GM23338 (cell line): ENCODE measurements around the gene IER5. TPM values are rescaled to one million over a fixed set of nuclear protein-coding genes. Genes with fewer than 3 reads are reported as not detected.

ENCODE experiments used
- ATAC-seq: fragments of 200-7000 bp; cut with Tn5 transposase; 3 replicates; pipeline ENCODE4 v1.9.1; 2020
- DNase-seq: peaks from one replicate; pipeline ENCODE4 v3.0.0-alpha.2; 2015; ENCODE audit warnings: low spot score
- H2AFZ ChIP-seq: fragments of 200-600 bp; sonication (generic); 2 replicates; pipeline ENCODE4 v1.8.0; 2016; ENCODE audit warnings: antibody characterized with exemption, mild to moderate bottlenecking, moderate library complexity
- H3F3A ChIP-seq: fragments of 200-600 bp; sonication (generic); replicated peaks from 2 replicates; pipeline ENCODE4 v1.8.0; 2017; ENCODE audit warnings: antibody characterized with exemption, mixed run types, low read depth
- H3K27ac ChIP-seq: fragments of 200-600 bp; sonication (generic); 2 replicates; pipeline ENCODE4 v1.6.1; 2016; ENCODE audit warnings: low read depth
- H3K27me3 ChIP-seq: fragments of 200-600 bp; sonication (generic); 2 replicates; pipeline ENCODE4 v1.8.0; 2016; ENCODE audit warnings: mild to moderate bottlenecking, mixed run types, moderate library complexity; ENCODE audit not compliant: insufficient read depth
- H3K36me3 ChIP-seq: fragments of 200-600 bp; sonication (generic); 2 replicates; pipeline ENCODE4 v1.8.0; 2016; ENCODE audit warnings: mild to moderate bottlenecking; ENCODE audit not compliant: insufficient read depth
- H3K4me1 ChIP-seq: fragments of 200-600 bp; sonication (generic); 2 replicates; pipeline ENCODE4 v1.8.0; 2016; ENCODE audit warnings: mild to moderate bottlenecking, moderate library complexity; ENCODE audit not compliant: insufficient read depth
- H3K4me2 ChIP-seq: fragments of 200-600 bp; sonication (generic); 2 replicates; pipeline ENCODE4 v1.7.1; 2017; ENCODE audit warnings: mixed run types
- H3K4me3 ChIP-seq: fragments of 200-600 bp; sonication (generic); 2 replicates; pipeline ENCODE4 v1.6.1; 2016; ENCODE audit warnings: mixed run types
- H3K79me2 ChIP-seq: fragments of 200-600 bp; sonication (generic); replicated peaks from 2 replicates; pipeline ENCODE4 v1.8.0; 2017; ENCODE audit warnings: mild to moderate bottlenecking; ENCODE audit not compliant: insufficient read depth
- H3K9me2 ChIP-seq: fragments of 200-600 bp; sonication (generic); 2 replicates; pipeline ENCODE4 v1.8.0; 2017; ENCODE audit not compliant: insufficient read depth
- H4K20me1 ChIP-seq: fragments of 200-600 bp; sonication (generic); replicated peaks from 2 replicates; pipeline ENCODE4 v1.8.0; 2017; ENCODE audit warnings: mild to moderate bottlenecking; ENCODE audit not compliant: insufficient read depth
- H3K27ac Mint-ChIP-seq: 2 replicates; pipeline ENCODE4 v1.8.0; 2020; ENCODE audit warnings: inconsistent platforms, mild to moderate bottlenecking, moderate library complexity, mixed read lengths
- H3K27me3 Mint-ChIP-seq: 3 replicates; pipeline ENCODE4 v1.8.0; 2022; ENCODE audit warnings: low read depth, mild to moderate bottlenecking, moderate library complexity, mixed read lengths, inconsistent platforms; ENCODE audit not compliant: insufficient read depth, poor library complexity
- H3K36me3 Mint-ChIP-seq: 3 replicates; pipeline ENCODE4 v1.8.0; 2021; ENCODE audit warnings: low read depth, mild to moderate bottlenecking, inconsistent platforms, moderate library complexity, mixed read lengths
- H3K4me1 Mint-ChIP-seq: 3 replicates; pipeline ENCODE4 v1.8.0; 2020; ENCODE audit warnings: mild to moderate bottlenecking, inconsistent platforms, mixed read lengths
- H3K4me3 Mint-ChIP-seq: 3 replicates; pipeline ENCODE4 v1.8.0; 2021; ENCODE audit warnings: moderate library complexity, mild to moderate bottlenecking, inconsistent platforms, mixed read lengths
- H3K9me3 Mint-ChIP-seq: 3 replicates; pipeline ENCODE4 v1.8.0; 2020; ENCODE audit warnings: moderate library complexity, mild to moderate bottlenecking, inconsistent platforms, mixed read lengths
- CREB1 ChIP-seq: fragments of 250-450 bp; sonication (Bioruptor Pico); IDR thresholded peaks from 2 replicates; pipeline ENCODE4 v1.5.0; 2020; ENCODE audit warnings: low read depth, mild to moderate bottlenecking, moderate library complexity
- EZH2 ChIP-seq: fragments of 200-600 bp; sonication (generic); IDR thresholded peaks from one replicate; pipeline ENCODE4 v1.8.0; 2017; ENCODE audit warnings: antibody characterized with exemption, mild to moderate bottlenecking, low read depth; ENCODE audit not compliant: unreplicated experiment
- EZH2phosphoT487 ChIP-seq: fragments of 200-600 bp; sonication (generic); IDR thresholded peaks from one replicate; pipeline ENCODE4 v1.8.1; 2018; ENCODE audit warnings: antibody characterized with exemption; ENCODE audit not compliant: unreplicated experiment
- JUNB ChIP-seq: IDR thresholded peaks from one replicate; pipeline ENCODE4 v1.6.1; 2016; ENCODE audit warnings: antibody characterized with exemption; ENCODE audit not compliant: unreplicated experiment
- NANOG ChIP-seq: IDR thresholded peaks from 2 replicates; pipeline ENCODE4 v1.6.1; 2016; ENCODE audit warnings: antibody characterized with exemption, borderline replicate concordance
- POLR2AphosphoS5 ChIP-seq: IDR thresholded peaks from 2 replicates; pipeline ENCODE4 v1.6.1; 2016; ENCODE audit warnings: antibody characterized with exemption, low read depth
- ZNF114 ChIP-seq: fragments of 250-450 bp; sonication (Bioruptor Pico); IDR thresholded peaks from 2 replicates; pipeline ENCODE4 v1.5.0; 2020; ENCODE audit warnings: mild to moderate bottlenecking, moderate library complexity
- ZNF331 ChIP-seq: fragments of 250-450 bp; sonication (Bioruptor Pico); IDR thresholded peaks from 2 replicates; pipeline ENCODE4 v1.5.0; 2020; ENCODE audit warnings: low read depth, mild to moderate bottlenecking, moderate library complexity
- polyA plus RNA-seq: library from polyadenylated mRNA; unstranded; fragments of >200 nt; fragmentation: Nextera tagmentation; extraction: Ambion mirVana; gene quantifications from 2 replicates; pipeline ENCODE4 v1.2.1, GENCODE V29; 2016
- total RNA-seq: library from RNA; depleted of rRNA; stranded (reverse); fragments of >200 nt; shearing (Covaris generic); gene quantifications from 2 replicates; pipeline ENCODE4 v1.2.3, GENCODE V29; 2014
- TF ChIP-seq, protein P1 (sequence below): IDR thresholded peaks from one replicate; pipeline ENCODE4 v1.6.1; 2018; ENCODE audit warnings: antibody characterized with exemption; ENCODE audit not compliant: unreplicated experiment
- TF ChIP-seq, protein P2 (sequence below): fragments of 250-450 bp; sonication (Bioruptor Pico); IDR thresholded peaks from 2 replicates; pipeline ENCODE4 v1.5.0; 2020; ENCODE audit warnings: mild to moderate bottlenecking, moderate library complexity
- TF ChIP-seq, protein P3 (sequence below): IDR thresholded peaks from 2 replicates; pipeline ENCODE4 v1.6.1; 2016; ENCODE audit warnings: antibody characterized with exemption

IER5 gene
- total and polyA plus RNA-seq, 2 experiments from 2014 or later, result 3.8 to 9.5 TPM

DNA sequence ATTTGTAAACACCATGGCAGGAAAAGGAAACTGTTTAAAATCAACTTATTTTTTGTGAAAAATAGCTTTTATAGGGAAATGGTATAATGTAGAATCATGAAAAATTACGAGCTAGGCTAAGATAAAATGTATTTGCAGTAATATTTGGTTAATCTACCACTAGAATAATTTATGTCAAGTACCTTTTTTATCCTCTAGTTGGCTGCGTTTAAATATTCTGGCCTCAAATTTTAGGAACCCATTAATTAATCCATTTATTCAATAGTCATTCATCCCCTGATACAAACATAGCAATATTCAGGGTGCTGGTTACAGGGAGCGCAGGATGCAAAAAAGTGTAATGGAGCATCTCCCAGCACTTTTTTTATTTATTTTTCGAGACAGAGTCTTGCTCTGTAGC is 8.6 kb upstream of the IER5 start (continued):
- TF ChIP-seq, protein P1, sequence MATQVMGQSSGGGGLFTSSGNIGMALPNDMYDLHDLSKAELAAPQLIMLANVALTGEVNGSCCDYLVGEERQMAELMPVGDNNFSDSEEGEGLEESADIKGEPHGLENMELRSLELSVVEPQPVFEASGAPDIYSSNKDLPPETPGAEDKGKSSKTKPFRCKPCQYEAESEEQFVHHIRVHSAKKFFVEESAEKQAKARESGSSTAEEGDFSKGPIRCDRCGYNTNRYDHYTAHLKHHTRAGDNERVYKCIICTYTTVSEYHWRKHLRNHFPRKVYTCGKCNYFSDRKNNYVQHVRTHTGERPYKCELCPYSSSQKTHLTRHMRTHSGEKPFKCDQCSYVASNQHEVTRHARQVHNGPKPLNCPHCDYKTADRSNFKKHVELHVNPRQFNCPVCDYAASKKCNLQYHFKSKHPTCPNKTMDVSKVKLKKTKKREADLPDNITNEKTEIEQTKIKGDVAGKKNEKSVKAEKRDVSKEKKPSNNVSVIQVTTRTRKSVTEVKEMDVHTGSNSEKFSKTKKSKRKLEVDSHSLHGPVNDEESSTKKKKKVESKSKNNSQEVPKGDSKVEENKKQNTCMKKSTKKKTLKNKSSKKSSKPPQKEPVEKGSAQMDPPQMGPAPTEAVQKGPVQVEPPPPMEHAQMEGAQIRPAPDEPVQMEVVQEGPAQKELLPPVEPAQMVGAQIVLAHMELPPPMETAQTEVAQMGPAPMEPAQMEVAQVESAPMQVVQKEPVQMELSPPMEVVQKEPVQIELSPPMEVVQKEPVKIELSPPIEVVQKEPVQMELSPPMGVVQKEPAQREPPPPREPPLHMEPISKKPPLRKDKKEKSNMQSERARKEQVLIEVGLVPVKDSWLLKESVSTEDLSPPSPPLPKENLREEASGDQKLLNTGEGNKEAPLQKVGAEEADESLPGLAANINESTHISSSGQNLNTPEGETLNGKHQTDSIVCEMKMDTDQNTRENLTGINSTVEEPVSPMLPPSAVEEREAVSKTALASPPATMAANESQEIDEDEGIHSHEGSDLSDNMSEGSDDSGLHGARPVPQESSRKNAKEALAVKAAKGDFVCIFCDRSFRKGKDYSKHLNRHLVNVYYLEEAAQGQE, result no peak
- TF ChIP-seq CREB1 (no peak), EZH2 (no peak), ZNF114 (CRISPR knock-in tag) (no peak)

DNA sequence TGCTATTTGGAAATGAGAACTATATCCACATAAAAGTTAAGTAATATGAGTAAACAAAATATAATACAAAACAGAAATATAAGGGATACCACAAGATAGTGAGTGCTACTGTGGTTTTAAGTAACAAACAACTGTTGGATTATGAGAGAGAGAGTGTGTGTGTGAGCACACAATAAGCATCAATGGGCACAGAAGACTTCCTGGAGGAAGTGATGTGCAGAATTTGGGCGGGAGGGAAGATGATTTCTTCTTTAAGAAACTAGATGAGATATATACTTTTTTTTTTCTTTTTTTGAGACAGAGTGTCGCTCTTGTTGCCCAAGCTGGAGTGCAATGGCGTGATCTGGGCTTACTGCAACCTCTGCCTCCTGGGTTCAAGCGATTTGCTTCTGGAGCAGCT is 7.9 kb upstream of the IER5 start:
- Histone ChIP-seq H3K4me1 (peaks cover 18% of the 10 kb centered on the region), H3K36me3 (no peaks in the 10 kb centered on the region), H2AFZ (no peak overlapping the region), H4K20me1 (no peaks in the 10 kb centered on the region), H3K4me2 (no peak overlapping the region), H3K27ac (no peak overlapping the region), H3K9me2 (peaks cover 7% of the 10 kb centered on the region; the same call in 1 of the 2 replicates), H3F3A (no peaks in the 10 kb centered on the region), H3K79me2 (no peaks in the 10 kb centered on the region), H3K4me3 (no peak overlapping the region), H3K27me3 (no peaks in the 10 kb centered on the region)
- Mint-ChIP-seq H3K36me3 (no peaks in the 10 kb centered on the region), H3K9me3 (no peaks in the 10 kb centered on the region), H3K4me1 (peaks cover 19% of the 10 kb centered on the region), H3K27ac (no peak overlapping the region), H3K27me3 (no peaks in the 10 kb centered on the region), H3K4me3 (no peak overlapping the region)
- no peak for DNase-seq
- ATAC-seq, result no peak
- TF ChIP-seq NANOG (no peak), ZNF114 (CRISPR knock-in tag) (no peak), JUNB (no peak), POLR2AphosphoS5 (no peak), ZNF331 (CRISPR knock-in tag) (no peak), EZH2phosphoT487 (no peak), EZH2 (no peak), CREB1 (no peak)
- TF ChIP-seq, protein P1, result no peak
- TF ChIP-seq, protein P2, sequence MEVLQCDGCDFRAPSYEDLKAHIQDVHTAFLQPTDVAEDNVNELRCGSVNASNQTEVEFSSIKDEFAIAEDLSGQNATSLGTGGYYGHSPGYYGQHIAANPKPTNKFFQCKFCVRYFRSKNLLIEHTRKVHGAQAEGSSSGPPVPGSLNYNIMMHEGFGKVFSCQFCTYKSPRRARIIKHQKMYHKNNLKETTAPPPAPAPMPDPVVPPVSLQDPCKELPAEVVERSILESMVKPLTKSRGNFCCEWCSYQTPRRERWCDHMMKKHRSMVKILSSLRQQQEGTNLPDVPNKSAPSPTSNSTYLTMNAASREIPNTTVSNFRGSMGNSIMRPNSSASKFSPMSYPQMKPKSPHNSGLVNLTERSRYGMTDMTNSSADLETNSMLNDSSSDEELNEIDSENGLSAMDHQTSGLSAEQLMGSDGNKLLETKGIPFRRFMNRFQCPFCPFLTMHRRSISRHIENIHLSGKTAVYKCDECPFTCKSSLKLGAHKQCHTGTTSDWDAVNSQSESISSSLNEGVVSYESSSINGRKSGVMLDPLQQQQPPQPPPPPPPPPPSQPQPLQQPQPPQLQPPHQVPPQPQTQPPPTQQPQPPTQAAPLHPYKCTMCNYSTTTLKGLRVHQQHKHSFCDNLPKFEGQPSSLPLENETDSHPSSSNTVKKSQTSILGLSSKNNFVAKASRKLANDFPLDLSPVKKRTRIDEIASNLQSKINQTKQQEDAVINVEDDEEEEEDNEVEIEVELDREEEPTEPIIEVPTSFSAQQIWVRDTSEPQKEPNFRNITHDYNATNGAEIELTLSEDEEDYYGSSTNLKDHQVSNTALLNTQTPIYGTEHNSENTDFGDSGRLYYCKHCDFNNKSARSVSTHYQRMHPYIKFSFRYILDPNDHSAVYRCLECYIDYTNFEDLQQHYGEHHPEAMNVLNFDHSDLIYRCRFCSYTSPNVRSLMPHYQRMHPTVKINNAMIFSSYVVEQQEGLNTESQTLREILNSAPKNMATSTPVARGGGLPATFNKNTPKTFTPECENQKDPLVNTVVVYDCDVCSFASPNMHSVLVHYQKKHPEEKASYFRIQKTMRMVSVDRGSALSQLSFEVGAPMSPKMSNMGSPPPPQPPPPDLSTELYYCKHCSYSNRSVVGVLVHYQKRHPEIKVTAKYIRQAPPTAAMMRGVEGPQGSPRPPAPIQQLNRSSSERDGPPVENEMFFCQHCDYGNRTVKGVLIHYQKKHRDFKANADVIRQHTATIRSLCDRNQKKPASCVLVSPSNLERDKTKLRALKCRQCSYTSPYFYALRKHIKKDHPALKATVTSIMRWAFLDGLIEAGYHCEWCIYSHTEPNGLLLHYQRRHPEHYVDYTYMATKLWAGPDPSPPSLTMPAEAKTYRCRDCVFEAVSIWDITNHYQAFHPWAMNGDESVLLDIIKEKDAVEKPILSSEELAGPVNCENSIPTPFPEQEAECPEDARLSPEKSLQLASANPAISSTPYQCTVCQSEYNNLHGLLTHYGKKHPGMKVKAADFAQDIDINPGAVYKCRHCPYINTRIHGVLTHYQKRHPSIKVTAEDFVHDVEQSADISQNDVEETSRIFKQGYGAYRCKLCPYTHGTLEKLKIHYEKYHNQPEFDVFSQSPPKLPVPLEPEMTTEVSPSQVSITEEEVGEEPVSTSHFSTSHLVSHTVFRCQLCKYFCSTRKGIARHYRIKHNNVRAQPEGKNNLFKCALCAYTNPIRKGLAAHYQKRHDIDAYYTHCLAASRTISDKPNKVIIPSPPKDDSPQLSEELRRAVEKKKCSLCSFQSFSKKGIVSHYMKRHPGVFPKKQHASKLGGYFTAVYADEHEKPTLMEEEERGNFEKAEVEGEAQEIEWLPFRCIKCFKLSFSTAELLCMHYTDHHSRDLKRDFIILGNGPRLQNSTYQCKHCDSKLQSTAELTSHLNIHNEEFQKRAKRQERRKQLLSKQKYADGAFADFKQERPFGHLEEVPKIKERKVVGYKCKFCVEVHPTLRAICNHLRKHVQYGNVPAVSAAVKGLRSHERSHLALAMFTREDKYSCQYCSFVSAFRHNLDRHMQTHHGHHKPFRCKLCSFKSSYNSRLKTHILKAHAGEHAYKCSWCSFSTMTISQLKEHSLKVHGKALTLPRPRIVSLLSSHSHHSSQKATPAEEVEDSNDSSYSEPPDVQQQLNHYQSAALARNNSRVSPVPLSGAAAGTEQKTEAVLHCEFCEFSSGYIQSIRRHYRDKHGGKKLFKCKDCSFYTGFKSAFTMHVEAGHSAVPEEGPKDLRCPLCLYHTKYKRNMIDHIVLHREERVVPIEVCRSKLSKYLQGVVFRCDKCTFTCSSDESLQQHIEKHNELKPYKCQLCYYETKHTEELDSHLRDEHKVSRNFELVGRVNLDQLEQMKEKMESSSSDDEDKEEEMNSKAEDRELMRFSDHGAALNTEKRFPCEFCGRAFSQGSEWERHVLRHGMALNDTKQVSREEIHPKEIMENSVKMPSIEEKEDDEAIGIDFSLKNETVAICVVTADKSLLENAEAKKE (CRISPR knock-in tag), result no peak
- TF ChIP-seq, protein P3, sequence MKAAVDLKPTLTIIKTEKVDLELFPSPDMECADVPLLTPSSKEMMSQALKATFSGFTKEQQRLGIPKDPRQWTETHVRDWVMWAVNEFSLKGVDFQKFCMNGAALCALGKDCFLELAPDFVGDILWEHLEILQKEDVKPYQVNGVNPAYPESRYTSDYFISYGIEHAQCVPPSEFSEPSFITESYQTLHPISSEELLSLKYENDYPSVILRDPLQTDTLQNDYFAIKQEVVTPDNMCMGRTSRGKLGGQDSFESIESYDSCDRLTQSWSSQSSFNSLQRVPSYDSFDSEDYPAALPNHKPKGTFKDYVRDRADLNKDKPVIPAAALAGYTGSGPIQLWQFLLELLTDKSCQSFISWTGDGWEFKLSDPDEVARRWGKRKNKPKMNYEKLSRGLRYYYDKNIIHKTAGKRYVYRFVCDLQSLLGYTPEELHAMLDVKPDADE, result no peak
